Activated naive CD4-positive, alpha-beta T cell treated with anti-CD3 and anti-CD28 coated beads, Interleukin-2, amount 10 ng/mL, durations not matched to agents 7 days and 5 days (primary cell): ENCODE measurements around the gene HS6ST1.
A peak's percentile ranks its signal among the peaks of the same experiment; 100 is the strongest.

ENCODE experiments used
- CTCF ChIA-PET: fragments of 350-600 bp; sonication (Branson Sonifier 250); formaldehyde crosslinking; loops from one replicate; lab custom pipeline; 2021; ENCODE audit warnings: antibody characterized with exemption; lab: Charles Lee
- DNase-seq: peaks from one replicate; pipeline ENCODE4 v3.0.0-alpha.2; 2020
- H3K27ac Mint-ChIP-seq: one replicate; pipeline ENCODE4 v1.8.0; 2021; ENCODE audit warnings: mild to moderate bottlenecking, moderate library complexity, mixed read lengths
- H3K27me3 Mint-ChIP-seq: one replicate; pipeline ENCODE4 v1.8.0; 2021; ENCODE audit warnings: mild to moderate bottlenecking, mixed read lengths
- H3K36me3 Mint-ChIP-seq: one replicate; pipeline ENCODE4 v1.8.0; 2021; ENCODE audit warnings: mixed read lengths
- H3K4me1 Mint-ChIP-seq: one replicate; pipeline ENCODE4 v1.8.0; 2021; ENCODE audit warnings: mixed read lengths
- H3K4me3 Mint-ChIP-seq: one replicate; pipeline ENCODE4 v1.8.0; 2021; ENCODE audit warnings: mild to moderate bottlenecking, moderate library complexity, mixed read lengths
- H3K9me3 Mint-ChIP-seq: one replicate; pipeline ENCODE4 v1.8.0; 2021; ENCODE audit warnings: mixed read lengths

The HS6ST1 gene

GRCh38 chr2:128318776-128319464, at the start of gene HS6ST1:
TSS of gene HS6ST1 (minus strand) at chr2:128318868. CDS start at chr2:128318563, 305 bp downstream.
- H3K36me3 Mint-ChIP-seq, result no peaks in the 10 kb centered on the region
- peak; percentile 89 for DNase-seq
- peaks cover 55% of the 10 kb centered on the region for H3K27me3 Mint-ChIP-seq
- H3K4me1 Mint-ChIP-seq, result peaks cover 23% of the 10 kb centered on the region
- CTCF ChIA-PET, result no interaction called here
- H3K27ac Mint-ChIP-seq, result no peak within 1 kb of the TSS
- peak within 1 kb of the TSS; percentile 83 for H3K4me3 Mint-ChIP-seq
- no peaks in the 10 kb centered on the region for H3K9me3 Mint-ChIP-seq

GRCh38 chr2:128367601-128368359, 49.1 kb upstream of the HS6ST1 start:
- Mint-ChIP-seq H3K27me3 (peaks cover 20% of the 10 kb centered on the region), H3K27ac (no peak overlapping the region), H3K4me3 (no peak overlapping the region), H3K36me3 (no peaks in the 10 kb centered on the region), H3K9me3 (no peaks in the 10 kb centered on the region), H3K4me1 (peaks cover 5% of the 10 kb centered on the region)
- peak; percentile 12 for DNase-seq
- CTCF ChIA-PET, result no interaction called here

GRCh38 chr2:128366713-128367511, 48.2 kb upstream of the HS6ST1 start:
- Mint-ChIP-seq H3K27ac (no peak overlapping the region), H3K9me3 (no peaks in the 10 kb centered on the region), H3K36me3 (no peaks in the 10 kb centered on the region), H3K4me1 (no peaks in the 10 kb centered on the region), H3K27me3 (peaks cover 11% of the 10 kb centered on the region), H3K4me3 (no peak overlapping the region)
- DNase-seq, result no peak
- CTCF ChIA-PET, result no interaction called here

GRCh38 chr2:128365217-128365905, 46.7 kb upstream of the HS6ST1 start:
- peak; percentile 13 for DNase-seq
- H3K4me3 Mint-ChIP-seq, result no peak overlapping the region
- CTCF ChIA-PET, result no interaction called here
- no peak overlapping the region for H3K27ac Mint-ChIP-seq
- H3K4me1 Mint-ChIP-seq, result no peaks in the 10 kb centered on the region
- H3K9me3 Mint-ChIP-seq, result no peaks in the 10 kb centered on the region
- H3K27me3 Mint-ChIP-seq, result peaks cover 10% of the 10 kb centered on the region
- no peaks in the 10 kb centered on the region for H3K36me3 Mint-ChIP-seq

GRCh38 chr2:128364441-128364911, 45.8 kb upstream of the HS6ST1 start:
- no peaks in the 10 kb centered on the region for H3K9me3 Mint-ChIP-seq
- H3K4me3 Mint-ChIP-seq, result no peak overlapping the region
- CTCF ChIA-PET, result no interaction called here
- peaks cover 14% of the 10 kb centered on the region for H3K27me3 Mint-ChIP-seq
- no peak for DNase-seq
- H3K4me1 Mint-ChIP-seq, result no peaks in the 10 kb centered on the region
- no peak overlapping the region for H3K27ac Mint-ChIP-seq
- H3K36me3 Mint-ChIP-seq, result no peaks in the 10 kb centered on the region

- H3K4me3 Mint-ChIP-seq, result no peak overlapping the region
- no peaks in the 10 kb centered on the region for H3K36me3 Mint-ChIP-seq
- DNase-seq, result no peak
- no peaks in the 10 kb centered on the region for H3K4me1 Mint-ChIP-seq
- CTCF ChIA-PET, result no interaction called here
- H3K27ac Mint-ChIP-seq, result no peak overlapping the region
- H3K9me3 Mint-ChIP-seq, result no peaks in the 10 kb centered on the region
- H3K27me3 Mint-ChIP-seq, result peaks cover 14% of the 10 kb centered on the region
These were observed 45.3 kb upstream of the HS6ST1 start for GRCh38 chr2:128363934-128364361.

- no peaks in the 10 kb centered on the region for H3K36me3 Mint-ChIP-seq
- CTCF ChIA-PET, result no interaction called here
These were observed 44.2 kb upstream of the HS6ST1 start for GRCh38 chr2:128362889-128363228.

GRCh38 chr2:128362176-128362888, 43.7 kb upstream of the HS6ST1 start:
- no peak overlapping the region for H3K4me3 Mint-ChIP-seq
- no peaks in the 10 kb centered on the region for H3K9me3 Mint-ChIP-seq
- CTCF ChIA-PET, result no interaction called here
- no peak for DNase-seq
- H3K27me3 Mint-ChIP-seq, result peaks cover 20% of the 10 kb centered on the region
- no peaks in the 10 kb centered on the region for H3K4me1 Mint-ChIP-seq
- no peak overlapping the region for H3K27ac Mint-ChIP-seq
- H3K36me3 Mint-ChIP-seq, result no peaks in the 10 kb centered on the region

More at GRCh38 chr2:128362889-128363228, 44.2 kb upstream of the HS6ST1 start:
- H3K27me3 Mint-ChIP-seq, result peaks cover 14% of the 10 kb centered on the region
- H3K4me3 Mint-ChIP-seq, result no peak overlapping the region
- H3K27ac Mint-ChIP-seq, result no peak overlapping the region
- no peaks in the 10 kb centered on the region for H3K9me3 Mint-ChIP-seq
- H3K4me1 Mint-ChIP-seq, result no peaks in the 10 kb centered on the region
- DNase-seq, result no peak

GRCh38 chr2:128361376-128362131, 42.9 kb upstream of the HS6ST1 start:
- CTCF ChIA-PET, result no interaction called here
- H3K9me3 Mint-ChIP-seq, result no peaks in the 10 kb centered on the region
- no peak overlapping the region for H3K4me3 Mint-ChIP-seq
- H3K27me3 Mint-ChIP-seq, result peaks cover 15% of the 10 kb centered on the region
- H3K27ac Mint-ChIP-seq, result no peak overlapping the region
- no peaks in the 10 kb centered on the region for H3K36me3 Mint-ChIP-seq
- no peaks in the 10 kb centered on the region for H3K4me1 Mint-ChIP-seq
- DNase-seq, result no peak

GRCh38 chr2:128360711-128361110, 42.0 kb upstream of the HS6ST1 start:
- Mint-ChIP-seq H3K27ac (no peak overlapping the region), H3K4me1 (no peaks in the 10 kb centered on the region), H3K27me3 (peaks cover 13% of the 10 kb centered on the region), H3K36me3 (no peaks in the 10 kb centered on the region), H3K4me3 (no peak overlapping the region), H3K9me3 (no peaks in the 10 kb centered on the region)
- no peak for DNase-seq
- CTCF ChIA-PET, result no interaction called here

GRCh38 chr2:128359841-128360240, 41.2 kb upstream of the HS6ST1 start:
- H3K4me3 Mint-ChIP-seq, result no peak overlapping the region
- no peaks in the 10 kb centered on the region for H3K36me3 Mint-ChIP-seq
- no peak for DNase-seq
- H3K27ac Mint-ChIP-seq, result no peak overlapping the region
- no peaks in the 10 kb centered on the region for H3K9me3 Mint-ChIP-seq
- no peaks in the 10 kb centered on the region for H3K4me1 Mint-ChIP-seq
- H3K27me3 Mint-ChIP-seq, result peaks cover 14% of the 10 kb centered on the region
- CTCF ChIA-PET, result no interaction called here

- no peaks in the 10 kb centered on the region for H3K4me1 Mint-ChIP-seq
- H3K4me3 Mint-ChIP-seq, result no peak overlapping the region
- H3K27ac Mint-ChIP-seq, result no peak overlapping the region
- peaks cover 14% of the 10 kb centered on the region for H3K27me3 Mint-ChIP-seq
- no peaks in the 10 kb centered on the region for H3K36me3 Mint-ChIP-seq
- H3K9me3 Mint-ChIP-seq, result no peaks in the 10 kb centered on the region
- CTCF ChIA-PET, result no interaction called here
- no peak for DNase-seq
These were observed 40.5 kb upstream of the HS6ST1 start for GRCh38 chr2:128358941-128359731.
